GM18519 (cell line): ENCODE measurements around the gene CYTIP.
"Not testable (repeated sequence)": the region's sequence is repeated elsewhere in the genome, so short reads cannot be mapped to it uniquely, and the experiment has no call there.

ENCODE experiments used
- ATAC-seq: cut with Tn5 transposase; IDR thresholded peaks from one replicate; pipeline ENCODE4 v1.9.1; 2021; ENCODE audit warnings: mild to moderate bottlenecking, moderate library complexity; ENCODE audit not compliant: unreplicated experiment, low FRiP score

Gene CYTIP

DNA sequence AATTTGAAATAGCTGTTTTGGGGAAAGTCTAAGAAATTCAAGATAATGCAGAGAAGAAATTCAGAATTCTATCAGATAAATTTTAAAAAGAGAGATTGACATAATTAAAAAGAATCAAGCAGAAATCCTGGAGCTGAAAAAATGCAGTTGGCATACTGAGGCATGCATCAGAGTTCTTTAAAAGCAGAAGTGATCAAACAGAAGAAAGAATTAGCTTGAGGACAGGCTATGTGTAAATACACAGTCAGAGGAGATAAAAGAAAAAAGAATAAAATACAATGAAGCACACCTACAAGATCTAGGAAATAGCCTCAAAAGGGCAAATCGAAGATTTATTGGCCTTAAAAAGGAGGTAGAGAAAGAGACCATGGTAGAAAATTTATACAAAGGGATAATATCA lies 57.1 kb downstream of the CYTIP start:
- no peak for ATAC-seq

DNA sequence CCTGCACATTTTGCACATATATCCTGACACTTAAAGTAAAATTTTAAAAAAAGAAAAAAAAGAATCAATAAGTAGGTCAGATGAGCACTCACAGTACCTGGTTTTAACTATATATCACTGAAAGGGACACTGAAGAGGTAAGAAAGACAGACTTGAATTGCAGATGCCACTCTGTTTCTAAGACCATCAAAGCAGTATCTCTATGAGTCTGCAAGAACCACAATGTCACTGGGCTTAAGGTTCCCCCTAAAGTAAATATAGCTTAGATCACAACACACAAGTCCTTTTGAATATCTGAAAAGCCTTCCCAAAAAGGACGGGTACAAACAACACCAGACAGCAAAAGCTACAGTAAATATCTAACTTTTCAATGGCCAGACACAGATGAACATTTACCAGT lies 57.6 kb downstream of the CYTIP start:
- no peak for ATAC-seq

DNA sequence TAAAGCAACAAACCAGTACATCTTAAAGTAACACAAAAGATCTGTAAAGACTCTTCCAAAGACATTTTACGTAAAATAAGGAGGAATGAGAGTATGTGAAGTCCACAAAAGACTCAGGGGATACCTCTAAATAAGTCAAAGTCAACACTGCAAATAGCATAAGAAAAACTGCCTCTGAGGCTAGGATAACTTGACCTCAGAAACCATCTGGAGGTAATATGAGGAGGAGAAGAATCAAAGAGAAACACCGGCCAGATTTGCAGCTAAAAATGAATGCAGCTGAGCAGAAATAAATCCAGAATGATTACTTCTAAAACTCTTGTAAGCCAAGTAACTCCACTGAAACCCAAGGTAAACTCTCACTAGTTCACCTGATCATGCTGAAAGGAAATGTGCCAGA lies 66.0 kb downstream of the CYTIP start:
- ATAC-seq: no peak

DNA sequence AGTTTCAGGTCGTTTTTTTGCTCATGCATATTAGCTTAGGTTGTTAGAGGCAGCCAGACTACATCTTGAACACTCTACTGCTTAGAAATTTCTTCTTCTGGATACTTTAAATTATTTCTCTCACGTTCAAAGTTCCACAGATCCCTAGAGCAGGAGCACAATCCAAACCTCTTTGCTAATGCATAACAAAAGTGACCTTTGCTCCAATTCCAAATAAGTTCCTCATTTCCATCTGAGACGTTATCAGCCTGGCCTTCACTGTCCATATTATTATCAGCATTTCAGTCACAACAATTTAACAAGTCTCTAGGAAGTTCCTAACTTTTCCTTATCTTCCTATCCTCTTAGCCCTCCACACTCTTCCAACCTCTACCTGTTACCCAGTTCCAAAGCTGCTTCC lies 67.8 kb downstream of the CYTIP start:
- ATAC-seq: no peak

DNA sequence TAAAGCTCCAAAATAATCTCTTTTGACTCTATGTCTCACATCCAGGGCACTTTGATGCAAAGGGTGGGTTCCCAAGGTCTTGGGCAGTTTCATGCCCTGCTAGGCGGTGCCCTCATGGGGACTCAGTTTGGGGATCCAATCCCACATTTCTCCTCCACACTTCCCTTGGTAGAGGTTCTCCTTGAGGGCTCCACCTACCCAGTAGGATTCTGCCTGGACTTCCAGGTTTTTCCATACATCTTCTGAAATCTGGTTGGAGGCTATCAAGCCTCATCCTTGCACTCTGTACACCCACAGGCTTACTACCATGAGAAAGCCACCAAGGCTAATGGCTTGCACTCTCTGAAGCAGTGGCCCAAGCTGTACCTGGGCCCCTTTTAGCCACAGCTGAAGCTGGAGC lies 68.5 kb downstream of the CYTIP start:
- no peak for ATAC-seq

DNA sequence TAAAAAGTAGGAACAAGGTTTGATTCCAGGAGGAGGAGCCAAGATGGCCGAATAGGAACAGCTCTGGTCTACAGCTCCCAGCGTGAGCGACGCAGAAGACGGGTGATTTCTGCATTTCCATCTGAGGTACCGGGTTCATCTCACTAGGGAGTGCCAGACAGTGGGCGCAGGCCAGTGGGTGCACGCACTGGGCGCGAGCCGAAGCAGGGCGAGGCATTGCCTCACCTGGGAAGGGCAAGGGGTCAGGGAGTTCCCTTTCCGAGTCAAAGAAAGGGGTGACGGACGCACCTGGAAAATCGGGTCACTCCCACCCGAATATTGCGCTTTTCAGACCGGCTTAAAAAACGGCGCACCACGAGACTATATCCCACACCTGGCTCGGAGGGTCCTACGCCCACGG lies 75.4 kb downstream of the CYTIP start:
- not testable (repeated sequence) for ATAC-seq

DNA sequence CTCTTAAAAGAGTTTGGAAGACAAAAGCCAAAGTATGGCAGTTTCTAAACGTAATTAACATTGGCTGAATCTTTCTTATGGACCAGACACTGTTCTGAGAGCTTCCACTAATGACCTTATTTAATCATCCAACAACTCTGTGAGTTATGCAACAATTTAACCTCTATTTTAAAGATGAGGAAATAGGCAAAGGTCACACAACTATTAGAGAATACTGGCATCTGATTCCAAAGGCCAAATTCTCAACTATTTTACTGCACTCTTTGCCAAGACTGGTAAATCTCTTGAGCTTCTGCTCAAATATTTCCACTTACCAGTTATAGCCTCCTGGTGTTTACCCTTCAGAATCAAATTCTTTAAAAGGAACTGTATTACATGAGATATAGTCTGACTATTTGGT lies 76.2 kb downstream of the CYTIP start:
- no peak for ATAC-seq
